B cell (primary cell): ENCODE results near the gene CHPF2. TPM values are rescaled to one million over a fixed set of nuclear protein-coding genes. Genes with fewer than 3 reads are reported as not detected.

Experiments used
- ATAC-seq: fragments of 200-7000 bp; cut with Tn5 transposase; one replicate; pipeline ENCODE4 v1.10.0; 2021; ENCODE audit warnings: low read depth, mild to moderate bottlenecking, moderate number of reproducible peaks, moderate library complexity
- CTCF ChIA-PET: fragments of 350-600 bp; sonication (Branson Sonifier 250); formaldehyde crosslinking; loops from one replicate; lab custom pipeline; 2021; ENCODE audit warnings: antibody characterized with exemption, inconsistent platforms; lab: Charles Lee
- POLR2A ChIA-PET: fragments of 350-600 bp; sonication (Branson Sonifier 250); formaldehyde crosslinking; loops from one replicate; lab custom pipeline; 2021; ENCODE audit warnings: antibody characterized with exemption; lab: Charles Lee
- DNase-seq: peaks from one replicate; pipeline ENCODE4 v3.0.0; 2013
- H2AFZ ChIP-seq: 2 replicates; pipeline ENCODE4 v1.6.1; 2012; ENCODE audit warnings: mild to moderate bottlenecking, low read depth, low read length; ENCODE audit not compliant: insufficient read depth, poor library complexity, severe bottlenecking
- H3K27ac ChIP-seq, 2 donors: 1 replicate in 1 of 2; 2 replicates in 1 of 2; pipeline ENCODE4 v1.5.1; 2012 to 2013; ENCODE audit warnings: low read length in 2 of 2, mild to moderate bottlenecking in 2 of 2, moderate library complexity in 1 of 2
- H3K27me3 ChIP-seq, 4 experiments: fragments of 200-600 bp in 1 of 4; sonication (generic) in 1 of 4; replicated peaks in 1 of 4; 1 replicate in 2 of 4; 2 replicates in 2 of 4; pipeline versions ENCODE4 v1.6.1 to v1.7.0; 2013 to 2016; ENCODE audit warnings: low read length in 3 of 4, mild to moderate bottlenecking in 2 of 4, mixed read lengths in 1 of 4, moderate library complexity in 1 of 4; ENCODE audit not compliant: insufficient read depth in 4 of 4, control insufficient read depth in 3 of 4; ENCODE audit errors: control extremely low read depth in 1 of 4
- H3K36me3 ChIP-seq, 2 experiments: replicated peaks in 1 of 2; 1 replicate in 1 of 2; 2 replicates in 1 of 2; pipeline versions ENCODE4 v1.6.1 to v1.7.1; 2013; ENCODE audit warnings: low read length in 1 of 2; ENCODE audit not compliant: insufficient read depth in 2 of 2, control insufficient read depth in 1 of 2; ENCODE audit errors: control extremely low read depth in 1 of 2, extremely low read depth in 1 of 2
- H3K4me1 ChIP-seq, 2 donors: fragments of 200-600 bp in 1 of 2; sonication (generic) in 1 of 2; 1 replicate in 1 of 2; 2 replicates in 1 of 2; pipeline versions ENCODE4 v1.5.1 to v1.6.1; 2013 to 2017; ENCODE audit warnings: low read length in 2 of 2; ENCODE audit not compliant: control insufficient read depth in 2 of 2, insufficient read depth in 2 of 2
- H3K4me2 ChIP-seq: replicated peaks from 2 replicates; pipeline ENCODE3; 2012; ENCODE audit warnings: mild to moderate bottlenecking, low read depth, low read length; ENCODE audit not compliant: poor library complexity, severe bottlenecking
- H3K4me3 ChIP-seq, 5 experiments: fragments of 200-600 bp in 1 of 5; sonication (generic) in 1 of 5; 1 replicate in 3 of 5; 2 replicates in 2 of 5; pipeline versions ENCODE4 v1.5.1 to v1.7.0; 2011 to 2016; ENCODE audit warnings: low read length in 4 of 5, mild to moderate bottlenecking in 4 of 5, low read depth in 2 of 5, control low read depth in 1 of 5, moderate library complexity in 1 of 5; ENCODE audit not compliant: insufficient read depth in 1 of 5; ENCODE audit errors: control extremely low read depth in 1 of 5, extremely low read depth in 1 of 5
- H3K79me2 ChIP-seq: fragments of 200-600 bp; sonication (generic); one replicate; pipeline ENCODE4 v1.6.0; 2016; ENCODE audit warnings: low read length; ENCODE audit not compliant: control insufficient read depth, insufficient read depth
- H3K9ac ChIP-seq: fragments of 200-600 bp; sonication (generic); 2 replicates; pipeline ENCODE4 v1.6.1; 2017; ENCODE audit warnings: mild to moderate bottlenecking, low read length, moderate library complexity
- H3K9me3 ChIP-seq, 3 donors: one replicate each; pipeline versions ENCODE4 v1.6.1 to v1.7.1; 2013; ENCODE audit warnings: low read length in 2 of 3; ENCODE audit not compliant: control insufficient read depth in 2 of 3, insufficient read depth in 1 of 3; ENCODE audit errors: control extremely low read depth in 1 of 3
- H4K20me1 ChIP-seq: 2 replicates; pipeline ENCODE4 v1.6.0; 2012; ENCODE audit warnings: mild to moderate bottlenecking, low read length; ENCODE audit not compliant: insufficient read depth, control insufficient read depth, poor library complexity, severe bottlenecking
- H3K27ac Mint-ChIP-seq: one replicate; pipeline ENCODE4 v1.8.0; 2021; ENCODE audit warnings: mixed read lengths
- H3K27me3 Mint-ChIP-seq: one replicate; pipeline ENCODE4 v1.8.0; 2021; ENCODE audit warnings: mixed read lengths
- H3K4me1 Mint-ChIP-seq: one replicate; pipeline ENCODE4 v1.8.0; 2021; ENCODE audit warnings: mixed read lengths
- H3K4me3 Mint-ChIP-seq: one replicate; pipeline ENCODE4 v1.8.0; 2021; ENCODE audit warnings: mixed read lengths
- H3K9me3 Mint-ChIP-seq: one replicate; pipeline ENCODE4 v1.8.0; 2022; ENCODE audit warnings: mixed read lengths; ENCODE audit not compliant: insufficient read depth
- CTCF ChIP-seq: fragments of 200-600 bp; IDR thresholded peaks from one replicate; pipeline ENCODE4 v1.8.0; 2022; ENCODE audit warnings: antibody characterized with exemption, mild to moderate bottlenecking
- EZH2 ChIP-seq: IDR thresholded peaks from 2 replicates; pipeline ENCODE4 v1.6.1; 2012; ENCODE audit warnings: borderline replicate concordance, low read depth, mild to moderate bottlenecking, moderate library complexity, low read length; ENCODE audit not compliant: insufficient read depth, poor library complexity, severe bottlenecking
- WGBS: methylation state at CpG from one replicate; pipeline ENCODE4 v1.1.5; 2013; ENCODE audit warnings: missing lambda C conversion rate; ENCODE audit not compliant: insufficient coverage; 5-methylcytosine and 5-hydroxymethylcytosine counted together
- intact Hi-C: fragments of 100-400 bp; cut with micrococcal nuclease; formaldehyde crosslinking; loops from one replicate; pipeline ENCODE4 v1.10.0; 2022
- polyA plus RNA-seq: library from polyadenylated mRNA; depleted of rRNA; stranded (reverse); fragments of >200 nt; gene quantifications from 2 replicates; pipeline ENCODE4 v1.2.3, GENCODE V29; 2012
- total RNA-seq, 2 donors: library from RNA; stranded (reverse); fragments of 120-200 nt in 1 of 2; gene quantifications; 1 replicate in 1 of 2; 2 replicates in 1 of 2; pipeline versions ENCODE4 v1.2.3 to v1.2.4, GENCODE V29; 2013 to 2022

The CHPF2 gene
- total and polyA plus RNA-seq, 2 donors (not counting 1 experiment from before 2014, with no cell fraction given), result 39.4 to 39.9 TPM

GRCh38 chr7:151208253-151208862 lies 23.9 kb upstream of the CHPF2 start:
- Histone ChIP-seq H3K79me2 (no peaks in the 10 kb centered on the region), H3K9me3 (no peaks in the 10 kb centered on the region), H3K4me3 (no peak overlapping the region), H3K9ac (no peak overlapping the region), H2AFZ (no peak overlapping the region), H3K4me2 (no peak overlapping the region), H3K27me3 (peaks cover 0 to 20% (median 1%) of the 10 kb centered on the region in 4 experiments), H3K4me1 (no peaks in the 10 kb centered on the region), H3K27ac (no peak overlapping the region), H4K20me1 (no peaks in the 10 kb centered on the region), H3K36me3 (no peaks in the 10 kb centered on the region)
- CTCF ChIA-PET, result no interaction called here
- H3K27ac Mint-ChIP-seq, result no peak overlapping the region
- TF ChIP-seq EZH2, result no peak
- no peak for TF ChIP-seq CTCF
- H3K9me3 Mint-ChIP-seq, result no peaks in the 10 kb centered on the region
- no peak overlapping the region for H3K4me3 Mint-ChIP-seq
- WGBS, result 96% methylated on average over 5 of the region's 9 CpGs
- POLR2A ChIA-PET, result interaction anchor here (0.6 kb wide), 1 partner anchor 18 kb away, joined by 3 read pairs; no protein-coding TSS in a partner anchor
- H3K27me3 Mint-ChIP-seq, result peaks cover 18% of the 10 kb centered on the region
- intact Hi-C loops, result no loop called here
- DNase-seq (no peak), ATAC-seq (no peak)
- H3K4me1 Mint-ChIP-seq, result no peaks in the 10 kb centered on the region

- Histone ChIP-seq H3K9ac (no peak overlapping the region), H3K36me3 (peaks cover 0 to 11% of the 10 kb centered on the region in 2 experiments), H3K27me3 (peaks cover 0 to 14% (median 0%) of the 10 kb centered on the region in 4 experiments), H3K9me3 (no peaks in the 10 kb centered on the region), H4K20me1 (no peaks in the 10 kb centered on the region), H3K79me2 (no peaks in the 10 kb centered on the region), H3K4me3 (no peak overlapping the region), H2AFZ (no peak overlapping the region), H3K27ac (no peak overlapping the region), H3K4me2 (no peak overlapping the region), H3K4me1 (no peaks in the 10 kb centered on the region)
- ATAC-seq (no peak), DNase-seq (no peak)
- ChIA-PET CTCF (no interaction called here), POLR2A (interaction anchor here (0.6 kb wide), 1 partner anchor 18 kb away, joined by 6 read pairs; no protein-coding TSS in a partner anchor)
- no peak for TF ChIP-seq CTCF
- no peak for TF ChIP-seq EZH2
- Mint-ChIP-seq H3K27me3 (peaks cover 16% of the 10 kb centered on the region), H3K4me1 (no peaks in the 10 kb centered on the region), H3K9me3 (no peaks in the 10 kb centered on the region), H3K27ac (no peak overlapping the region), H3K4me3 (no peak overlapping the region)
- intact Hi-C loops, result no loop called here
- 93% methylated on average over 6 of the region's 6 CpGs for WGBS
These were observed 22.7 kb upstream of the CHPF2 start for GRCh38 chr7:151209588-151209987.
